ENCODE data around the gene PLXDC1. TPM values are rescaled to one million over a fixed set of nuclear protein-coding genes. Genes with fewer than 3 reads are reported as not detected.

Gene PLXDC1
- total RNA-seq, 1 donor from 2014 or later = 0.28 TPM

- DNase-seq (ENCODE audit: low read depth, low spot score) = no peak
- no peaks in the 10 kb centered on the region for H3K36me3 Mint-ChIP-seq (ENCODE audit: low read depth)
- no peak for TF ChIP-seq CTCF (conservative IDR thresholded peaks at IDR 0.05)
- H3K27me3 Mint-ChIP-seq (ENCODE audit: low read depth) = no peaks in the 10 kb centered on the region
- H3K4me3 Mint-ChIP-seq = no peak overlapping the region
- no peak overlapping the region for H3K27ac Mint-ChIP-seq (ENCODE audit: unreplicated experiment)
- H3K4me1 Mint-ChIP-seq = peaks cover 15% of the 10 kb centered on the region
- H3K9me3 Mint-ChIP-seq = no peaks in the 10 kb centered on the region
Measured at GRCh38 chr17:39099663-39100286, 51.7 kb downstream of the PLXDC1 start.

GRCh38 chr17:39098588-39098987 lies 52.8 kb downstream of the PLXDC1 start:
- no peaks in the 10 kb centered on the region for H3K9me3 Mint-ChIP-seq
- no peak for DNase-seq (ENCODE audit: low read depth, low spot score)
- no peaks in the 10 kb centered on the region for H3K36me3 Mint-ChIP-seq (ENCODE audit: low read depth)
- H3K4me3 Mint-ChIP-seq = no peak overlapping the region
- no peak for TF ChIP-seq CTCF (conservative IDR thresholded peaks at IDR 0.05)
- no peak overlapping the region for H3K27ac Mint-ChIP-seq (ENCODE audit: unreplicated experiment)
- peaks cover 7% of the 10 kb centered on the region for H3K4me1 Mint-ChIP-seq
- no peaks in the 10 kb centered on the region for H3K27me3 Mint-ChIP-seq (ENCODE audit: low read depth)

GRCh38 chr17:39097537-39097936 lies 53.9 kb downstream of the PLXDC1 start:
- Mint-ChIP-seq H3K4me1 (peaks cover 7% of the 10 kb centered on the region), H3K27me3 (ENCODE audit: low read depth) (no peaks in the 10 kb centered on the region), H3K27ac (ENCODE audit: unreplicated experiment) (no peak overlapping the region), H3K9me3 (no peaks in the 10 kb centered on the region), H3K36me3 (ENCODE audit: low read depth) (no peaks in the 10 kb centered on the region), H3K4me3 (no peak overlapping the region)
- no peak for DNase-seq (ENCODE audit: low read depth, low spot score)
- TF ChIP-seq CTCF (conservative IDR thresholded peaks at IDR 0.05) = no peak

- Mint-ChIP-seq H3K9me3 (no peaks in the 10 kb centered on the region), H3K27ac (ENCODE audit: unreplicated experiment) (no peak overlapping the region), H3K4me1 (peaks cover 7% of the 10 kb centered on the region), H3K36me3 (ENCODE audit: low read depth) (no peaks in the 10 kb centered on the region), H3K4me3 (no peak overlapping the region), H3K27me3 (ENCODE audit: low read depth) (no peaks in the 10 kb centered on the region)
- DNase-seq (ENCODE audit: low read depth, low spot score) = no peak
- TF ChIP-seq CTCF (conservative IDR thresholded peaks at IDR 0.05) = no peak
Measured at GRCh38 chr17:39097150-39097519, 54.3 kb downstream of the PLXDC1 start.

- Mint-ChIP-seq H3K36me3 (ENCODE audit: low read depth) (no peaks in the 10 kb centered on the region), H3K27me3 (ENCODE audit: low read depth) (no peaks in the 10 kb centered on the region), H3K4me1 (peaks cover 7% of the 10 kb centered on the region), H3K4me3 (no peak overlapping the region), H3K9me3 (no peaks in the 10 kb centered on the region), H3K27ac (ENCODE audit: unreplicated experiment) (no peak overlapping the region)
- TF ChIP-seq CTCF (conservative IDR thresholded peaks at IDR 0.05) = no peak
- no peak for DNase-seq (ENCODE audit: low read depth, low spot score)
Measured at GRCh38 chr17:39096508-39097149, 54.8 kb downstream of the PLXDC1 start.
